Measurements from ENCODE around the gene IGLON5.

- no peak for TF ChIP-seq CTCF (IDR thresholded peaks at IDR 0.05)
- TF ChIP-seq POLR2A (IDR thresholded peaks at IDR 0.05): peak in 1 of 2 donors; percentile 35
These were observed 53.0 kb downstream of the IGLON5 start for GRCh38 chr19:51364200-51365106.
